HEK293 (cell line): ENCODE measurements around the gene NCDN.

ENCODE experiments used
- BCL11B ChIP-seq: fragments of 450-650 bp; formaldehyde crosslinking; IDR thresholded peaks from 2 replicates; pipeline ENCODE4 v1.5.1; 2016; ENCODE audit warnings: low read depth, missing biosample characterization, missing genetic modification characterization
- GFI1B ChIP-seq: fragments of 450-650 bp; formaldehyde crosslinking; IDR thresholded peaks from 2 replicates; pipeline ENCODE4 v1.5.1; 2016; ENCODE audit warnings: missing biosample characterization, missing genetic modification characterization
- OSR2 ChIP-seq: fragments of 450-650 bp; formaldehyde crosslinking; IDR thresholded peaks from 2 replicates; pipeline ENCODE4 v1.5.1; 2016; ENCODE audit warnings: missing biosample characterization, missing genetic modification characterization
- RBAK ChIP-seq: fragments of 450-650 bp; formaldehyde crosslinking; IDR thresholded peaks from 2 replicates; pipeline ENCODE4 v1.5.1; 2016; ENCODE audit warnings: missing biosample characterization, missing genetic modification characterization
- REST ChIP-seq: fragments of 450-650 bp; formaldehyde crosslinking; IDR thresholded peaks from 2 replicates; pipeline ENCODE4 v1.5.1; 2016; ENCODE audit warnings: missing biosample characterization, missing genetic modification characterization
- SCRT1 ChIP-seq: fragments of 450-650 bp; formaldehyde crosslinking; IDR thresholded peaks from 2 replicates; pipeline ENCODE4 v1.5.1; 2016; ENCODE audit warnings: missing biosample characterization, missing genetic modification characterization, borderline replicate concordance
- ZBTB1 ChIP-seq: fragments of 450-650 bp; formaldehyde crosslinking; IDR thresholded peaks from 2 replicates; pipeline ENCODE4 v1.5.1; 2016; ENCODE audit warnings: missing biosample characterization, missing genetic modification characterization
- ZBTB11 ChIP-seq: fragments of 450-650 bp; formaldehyde crosslinking; conservative IDR thresholded peaks from 2 replicates; pipeline ENCODE4 v1.5.1; 2016; ENCODE audit warnings: low read depth, missing biosample characterization, missing genetic modification characterization
- ZNF112 ChIP-seq: fragments of 450-650 bp; formaldehyde crosslinking; IDR thresholded peaks from 2 replicates; pipeline ENCODE4 v1.5.0; 2017; ENCODE audit warnings: missing biosample characterization, missing genetic modification characterization
- ZNF138 ChIP-seq: fragments of 450-650 bp; formaldehyde crosslinking; IDR thresholded peaks from 2 replicates; pipeline ENCODE4 v1.5.1; 2016; ENCODE audit warnings: missing biosample characterization, missing genetic modification characterization, borderline replicate concordance
- ZNF214 ChIP-seq: fragments of 450-650 bp; formaldehyde crosslinking; IDR thresholded peaks from 2 replicates; pipeline ENCODE4 v1.5.1; 2017; ENCODE audit warnings: missing biosample characterization, mild to moderate bottlenecking, missing genetic modification characterization, borderline replicate concordance
- ZNF266 ChIP-seq: fragments of 450-650 bp; formaldehyde crosslinking; IDR thresholded peaks from 2 replicates; pipeline ENCODE4 v1.5.1; 2016; ENCODE audit warnings: missing biosample characterization, missing genetic modification characterization, low read depth
- ZNF280C ChIP-seq: fragments of 450-650 bp; formaldehyde crosslinking; IDR thresholded peaks from 2 replicates; pipeline ENCODE4 v1.5.1; 2016; ENCODE audit warnings: missing biosample characterization, missing genetic modification characterization
- ZNF341 ChIP-seq: fragments of 450-650 bp; formaldehyde crosslinking; IDR thresholded peaks from 2 replicates; pipeline ENCODE4; 2016; ENCODE audit warnings: low read depth, missing biosample characterization, missing genetic modification characterization
- ZNF391 ChIP-seq: fragments of 450-650 bp; formaldehyde crosslinking; IDR thresholded peaks from 2 replicates; pipeline ENCODE4 v1.5.1; 2016; ENCODE audit warnings: low read depth, missing biosample characterization, missing genetic modification characterization, borderline replicate concordance
- ZNF518A ChIP-seq: fragments of 450-650 bp; formaldehyde crosslinking; conservative IDR thresholded peaks from 2 replicates; pipeline ENCODE4 v1.5.1; 2016; ENCODE audit warnings: low read depth, missing biosample characterization, missing genetic modification characterization
- ZNF530 ChIP-seq: fragments of 450-650 bp; formaldehyde crosslinking; IDR thresholded peaks from 2 replicates; pipeline ENCODE4 v1.5.1; 2016; ENCODE audit warnings: low read depth, missing biosample characterization, missing genetic modification characterization
- ZNF548 ChIP-seq: fragments of 450-650 bp; formaldehyde crosslinking; IDR thresholded peaks from 2 replicates; pipeline ENCODE4 v1.5.1; 2016; ENCODE audit warnings: missing biosample characterization, missing genetic modification characterization
- ZNF692 ChIP-seq: fragments of 450-650 bp; formaldehyde crosslinking; IDR thresholded peaks from 2 replicates; pipeline ENCODE4 v1.5.1; 2016; ENCODE audit warnings: missing biosample characterization, missing genetic modification characterization
- TF ChIP-seq, protein P1 (sequence below): fragments of 450-650 bp; formaldehyde crosslinking; IDR thresholded peaks from 2 replicates; pipeline ENCODE4 v1.5.1; 2016; ENCODE audit warnings: missing biosample characterization, missing genetic modification characterization

Gene NCDN

GRCh38 chr1:35557611-35558373 lies at the start of gene NCDN (continued):
- TF ChIP-seq, protein P1, sequence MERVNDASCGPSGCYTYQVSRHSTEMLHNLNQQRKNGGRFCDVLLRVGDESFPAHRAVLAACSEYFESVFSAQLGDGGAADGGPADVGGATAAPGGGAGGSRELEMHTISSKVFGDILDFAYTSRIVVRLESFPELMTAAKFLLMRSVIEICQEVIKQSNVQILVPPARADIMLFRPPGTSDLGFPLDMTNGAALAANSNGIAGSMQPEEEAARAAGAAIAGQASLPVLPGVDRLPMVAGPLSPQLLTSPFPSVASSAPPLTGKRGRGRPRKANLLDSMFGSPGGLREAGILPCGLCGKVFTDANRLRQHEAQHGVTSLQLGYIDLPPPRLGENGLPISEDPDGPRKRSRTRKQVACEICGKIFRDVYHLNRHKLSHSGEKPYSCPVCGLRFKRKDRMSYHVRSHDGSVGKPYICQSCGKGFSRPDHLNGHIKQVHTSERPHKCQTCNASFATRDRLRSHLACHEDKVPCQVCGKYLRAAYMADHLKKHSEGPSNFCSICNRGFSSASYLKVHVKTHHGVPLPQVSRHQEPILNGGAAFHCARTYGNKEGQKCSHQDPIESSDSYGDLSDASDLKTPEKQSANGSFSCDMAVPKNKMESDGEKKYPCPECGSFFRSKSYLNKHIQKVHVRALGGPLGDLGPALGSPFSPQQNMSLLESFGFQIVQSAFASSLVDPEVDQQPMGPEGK (tag by site-specific recombination): peak; percentile 93
- no peak for TF ChIP-seq ZNF530 (tag by site-specific recombination)
- no peak for TF ChIP-seq ZNF138 (tag by site-specific recombination)
- TF ChIP-seq ZNF548 (tag by site-specific recombination): no peak
- peak; percentile 81; the same call in 1 of the 2 replicates for TF ChIP-seq ZBTB1 (tag by site-specific recombination)
- TF ChIP-seq BCL11B: 0 out of 2 replicates have a peak, but pooled peaks have one; percentile 72
- TF ChIP-seq ZNF341: peak; percentile 82
- TF ChIP-seq ZNF391: peak; percentile 73; the same call in 1 of the 2 replicates
- 0 out of 2 replicates have a peak, but pooled peaks have one; percentile 29 for TF ChIP-seq GFI1B (tag by site-specific recombination)
- no peak for TF ChIP-seq ZNF266 (tag by site-specific recombination)
- TF ChIP-seq OSR2 (tag by site-specific recombination): peak; percentile 14; the same call in 1 of the 2 replicates
- TF ChIP-seq RBAK: no peak
- TF ChIP-seq ZNF692: peak; percentile 71; the same call in 1 of the 2 replicates
- TF ChIP-seq ZNF518A (tag by site-specific recombination): no peak; the same call in 1 of the 2 replicates
- no peak; the same call in 1 of the 2 replicates for TF ChIP-seq ZBTB11 (tag by site-specific recombination)
- no peak for TF ChIP-seq ZNF214 (tag by site-specific recombination)
- TF ChIP-seq REST (tag by site-specific recombination): no peak
- TF ChIP-seq SCRT1 (tag by site-specific recombination): no peak
- no peak for TF ChIP-seq ZNF112 (tag by site-specific recombination)
- TF ChIP-seq ZNF280C (tag by site-specific recombination): no peak
